Transverse colon (tissue), 4 donors: Measurements from ENCODE around the gene CFAP300. TPM values are rescaled to one million over a fixed set of nuclear protein-coding genes. Genes with fewer than 3 reads are reported as not detected.

Experiments used
- DNase-seq: peaks from one replicate; pipeline ENCODE4 v3.0.0-alpha.2; 2019
- H3K27ac ChIP-seq, 4 donors: fragments of 200-600 bp; sonication (generic); 2 replicates each; pipeline ENCODE4 v1.5.1; 2016 to 2018; ENCODE audit warnings: inconsistent platforms in 4 of 4
- H3K27me3 ChIP-seq: fragments of 200-600 bp; sonication (generic); 2 replicates; pipeline ENCODE4 v1.5.1; 2017; ENCODE audit warnings: inconsistent platforms
- H3K36me3 ChIP-seq, 4 donors: fragments of 200-600 bp; sonication (generic); 2 replicates each; pipeline ENCODE4 v1.5.1; 2017 to 2019; ENCODE audit warnings: inconsistent platforms in 4 of 4
- H3K4me1 ChIP-seq, 4 donors: fragments of 200-600 bp; sonication (generic); 2 replicates each; pipeline ENCODE4 v1.5.1; 2017 to 2020; ENCODE audit warnings: inconsistent platforms in 4 of 4
- H3K4me3 ChIP-seq, 4 donors: fragments of 200-600 bp; sonication (generic); 1 replicate in 1 of 4; 2 replicates in 3 of 4; pipeline versions ENCODE4 v1.5.1 to v1.6.1; 2017 to 2019; ENCODE audit warnings: inconsistent platforms in 4 of 4
- H3K9me3 ChIP-seq, 2 donors: fragments of 200-600 bp; sonication (generic); 2 replicates each; pipeline ENCODE4 v1.5.1; 2017 to 2019; ENCODE audit warnings: inconsistent platforms in 2 of 2
- CTCF ChIP-seq, 5 experiments: fragments of 200-600 bp in 3 of 5; fragments of 450-650 bp in 2 of 5; sonication (generic) in 3 of 5; IDR thresholded peaks; 1 replicate in 2 of 5; 2 replicates in 3 of 5; pipeline ENCODE4 v1.5.1; 2016 to 2017; ENCODE audit warnings: antibody characterized with exemption in 5 of 5, inconsistent platforms in 3 of 5, mild to moderate bottlenecking in 2 of 5, moderate library complexity in 1 of 5
- EP300 ChIP-seq: sonication (generic); formaldehyde crosslinking; IDR thresholded peaks from one replicate; pipeline ENCODE4 v1.6.1; 2017; ENCODE audit warnings: antibody characterized with exemption, low read depth
- POLR2A ChIP-seq: fragments of 450-650 bp; IDR thresholded peaks from one replicate; pipeline ENCODE4 v1.6.1; 2016; ENCODE audit warnings: antibody characterized with exemption, mild to moderate bottlenecking, moderate library complexity
- POLR2AphosphoS5 ChIP-seq, 3 donors: sonication (generic); formaldehyde crosslinking; IDR thresholded peaks; one replicate each; pipeline ENCODE4 v1.6.1; 2016; ENCODE audit warnings: antibody characterized with exemption in 3 of 3
- WGBS, 2 donors: methylation state at CpG; one replicate each; pipeline ENCODE4 v1.1.5; 2018; ENCODE audit warnings: low coverage in 1 of 2; 5-methylcytosine and 5-hydroxymethylcytosine counted together
- in situ Hi-C, 4 donors: fragments of 200-750 bp; cut with MboI; loops; one replicate each; pipeline versions ENCODE4 v1.15.0 to v1.15.1; 2017; ENCODE audit warnings: low sequenced_read_pairs in 3 of 4, low pct_ligation_motif_present in 1 of 4, low pct_unique_long_range_greater_than_20kb in 1 of 4
- intact Hi-C: fragments of 100-400 bp; cut with DNase I; formaldehyde crosslinking; loops from one replicate; pipeline ENCODE4 v1.15.1; 2023; ENCODE audit warnings: low total_unique reads
- total RNA-seq, 4 donors: library from RNA; depleted of rRNA; stranded (reverse); fragments of >200 nt; gene quantifications; one replicate each; pipeline ENCODE4 v1.1.0, GENCODE V29; 2016

CFAP300 gene
- total RNA-seq, 4 donors from 2014 or later: 0.79 to 33.2 (median 2.2) TPM; not detected in 1

- no peak overlapping the region for H3K4me3 ChIP-seq
- H3K27me3 ChIP-seq: no peaks in the 10 kb centered on the region
- DNase-seq: peak; percentile 25
- H3K27ac ChIP-seq: peak overlapping the region; percentile 73 to 83 (median 78)
- no peaks in the 10 kb centered on the region for H3K9me3 ChIP-seq
- H3K36me3 ChIP-seq: no peaks in the 10 kb centered on the region
- peaks cover 3 to 19% (median 14%) of the 10 kb centered on the region in 4 donors for H3K4me1 ChIP-seq
- in situ Hi-C loops (loop anchor here (10.0 to 25.0 kb wide), 4 partner anchors 142 to 570 kb away; no protein-coding TSS in a partner anchor), intact Hi-C loops (loop anchor here (5.0 kb wide), 1 partner anchor 145 kb away; no protein-coding TSS in a partner anchor)
- TF ChIP-seq CTCF (IDR thresholded peaks at IDR 0.05) (no peak), POLR2AphosphoS5 (IDR thresholded peaks at IDR 0.05) (no peak), EP300 (no peak), POLR2A (no peak)
- WGBS, 2 donors: 64 to 67% methylated on average over 7 of the region's 7 CpGs
These were observed 40.2 kb upstream of the CFAP300 start for GRCh38 chr11:102006835-102007566.

DNA sequence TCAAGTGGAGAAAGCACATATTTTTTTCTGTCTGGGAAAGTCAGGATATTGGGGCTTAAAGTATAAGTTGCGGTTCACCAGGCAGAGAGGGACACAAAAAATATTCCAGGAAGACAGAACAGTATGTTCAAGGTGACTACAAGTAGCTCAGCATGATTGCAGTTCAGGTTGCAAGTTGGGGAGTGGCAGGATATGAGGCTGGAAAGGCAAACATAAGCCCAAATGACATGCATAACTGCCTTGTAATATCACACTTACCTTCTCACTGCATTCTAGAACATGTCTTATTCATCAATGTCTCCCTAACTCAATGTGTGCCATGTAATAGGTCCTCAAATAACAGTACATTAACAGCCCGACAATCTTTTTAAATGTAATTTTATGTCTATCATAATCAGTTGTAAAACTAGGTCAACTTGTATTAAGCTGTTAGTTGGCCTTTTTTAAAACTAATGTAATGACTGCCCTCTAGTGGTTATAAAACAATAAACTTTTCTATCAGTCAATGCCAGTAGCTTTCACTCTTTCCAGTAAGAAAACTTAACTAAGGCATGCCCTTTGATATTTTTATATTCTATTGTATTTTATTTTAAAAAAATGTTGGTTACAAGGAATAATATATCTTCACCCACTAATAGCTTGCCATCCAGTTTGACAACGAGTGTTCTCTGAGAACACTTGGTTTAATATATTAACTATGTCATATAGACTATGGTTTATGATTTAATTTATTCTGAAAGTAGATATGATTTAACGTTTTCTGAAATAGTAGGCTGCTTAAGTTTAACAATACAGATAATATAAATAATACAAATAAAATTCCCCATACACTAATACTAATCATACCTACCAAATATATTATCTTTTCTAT is 39.4 kb upstream of the CFAP300 start:
- 8 to 16% methylated on average over 4 of the region's 4 CpGs for WGBS, 2 donors
- peak; percentile 60 for DNase-seq
- in situ Hi-C loops: loop anchor here (10.0 to 25.0 kb wide), 4 partner anchors 143 to 571 kb away; no protein-coding TSS in a partner anchor
- Histone ChIP-seq H3K4me3 (no peak overlapping the region), H3K36me3 (no peaks in the 10 kb centered on the region), H3K27me3 (no peaks in the 10 kb centered on the region), H3K9me3 (no peaks in the 10 kb centered on the region), H3K4me1 (peaks cover 3 to 19% (median 14%) of the 10 kb centered on the region in 4 donors), H3K27ac (peak overlapping the region; percentile 73 to 83 (median 78))
- intact Hi-C loops: loop anchor here (5.0 kb wide), 1 partner anchor 146 kb away; no protein-coding TSS in a partner anchor
- peak in 2 of 3 donors; percentile 20 to 35 for TF ChIP-seq POLR2AphosphoS5 (IDR thresholded peaks at IDR 0.05)
- no peak for TF ChIP-seq EP300
- no peak for TF ChIP-seq POLR2A
- TF ChIP-seq CTCF (IDR thresholded peaks at IDR 0.05): peak; percentile 51 to 69 (median 62)

GRCh38 chr11:102010776-102011494 is 36.3 kb upstream of the CFAP300 start:
- peak; percentile 79 for DNase-seq
- no peak for TF ChIP-seq EP300
- no peak for TF ChIP-seq CTCF (IDR thresholded peaks at IDR 0.05)
- peak in 2 of 3 donors; percentile 16 to 34 for TF ChIP-seq POLR2AphosphoS5 (IDR thresholded peaks at IDR 0.05)
- Histone ChIP-seq H3K4me1 (peaks cover 3 to 19% (median 14%) of the 10 kb centered on the region in 4 donors), H3K36me3 (no peaks in the 10 kb centered on the region), H3K4me3 (no peak overlapping the region), H3K9me3 (no peaks in the 10 kb centered on the region), H3K27me3 (no peaks in the 10 kb centered on the region), H3K27ac (peak overlapping the region in 1 of 4 donors; percentile 38)
- in situ Hi-C loops: loop anchor here in 2 of 4 donors (25.0 kb wide), 3 partner anchors 149 to 574 kb away; no protein-coding TSS in a partner anchor
- WGBS, 2 donors: 18 to 45% methylated on average over 7 to 12 of the region's 12 CpGs
- intact Hi-C loops: no loop called here
